Spleen (tissue), 7 donors: Measurements from ENCODE around the gene CRYGB.

Source experiments
- CTCF ChIP-seq, 11 experiments: fragments of 200-600 bp in 7 of 11; fragments of 450-650 bp in 4 of 11; sonication (generic) in 4 of 11; IDR thresholded peaks in 8 of 11; conservative IDR thresholded peaks in 3 of 11; 1 replicate in 7 of 11; 2 replicates in 4 of 11; pipeline versions ENCODE4 v1.4.0 to v1.8.0; 2016 to 2021; ENCODE audit warnings: antibody characterized with exemption in 11 of 11, inconsistent platforms in 4 of 11, mild to moderate bottlenecking in 1 of 11
- POLR2A ChIP-seq, 3 donors: fragments of 450-650 bp; IDR thresholded peaks; one replicate each; pipeline ENCODE4 v1.5.1; 2017; ENCODE audit warnings: antibody characterized with exemption in 3 of 3, mild to moderate bottlenecking in 1 of 3
- donor health status: DM: no; HTN: no; CAD: no; lungs with moderate emphysema.
- donor health status: DM: no; HTN: no; CAD: no.
- donor health status: DM: no; HTN: no; CAD: no.

- TF ChIP-seq CTCF (IDR thresholded peaks at IDR 0.05 in 8 of 11, conservative IDR thresholded peaks at IDR 0.05 in 3 of 11) = no peak
- TF ChIP-seq POLR2A (IDR thresholded peaks at IDR 0.05) = no peak
Measured at GRCh38 chr2:208156439-208156838, 10.5 kb upstream of the CRYGB start.
